Measurements from ENCODE around the gene HTR1D.
A peak's percentile ranks its signal among the peaks of the same experiment; 100 is the strongest.
"Not testable (repeated sequence)": the region's sequence is repeated elsewhere in the genome, so short reads cannot be mapped to it uniquely, and the experiment has no call there.

Gene HTR1D

GRCh38 chr1:23217421-23218115, at the start of gene HTR1D:
HTR1D (minus strand) TSS chr1:23217502; CDS start chr1:23194219, 23,283 bp downstream.
- ATAC-seq = peak; percentile 25
- Mint-ChIP-seq H3K27ac (no peak within 1 kb of the TSS), H3K4me3 (peak within 1 kb of the TSS; percentile 33), H3K27me3 (peaks cover 63% of the 10 kb centered on the region), H3K4me1 (peaks cover 4% of the 10 kb centered on the region), H3K9me3 (no peaks in the 10 kb centered on the region), H3K36me3 (ENCODE audit: low read depth) (no peaks in the 10 kb centered on the region)
- peak; percentile 6 for DNase-seq

DNA sequence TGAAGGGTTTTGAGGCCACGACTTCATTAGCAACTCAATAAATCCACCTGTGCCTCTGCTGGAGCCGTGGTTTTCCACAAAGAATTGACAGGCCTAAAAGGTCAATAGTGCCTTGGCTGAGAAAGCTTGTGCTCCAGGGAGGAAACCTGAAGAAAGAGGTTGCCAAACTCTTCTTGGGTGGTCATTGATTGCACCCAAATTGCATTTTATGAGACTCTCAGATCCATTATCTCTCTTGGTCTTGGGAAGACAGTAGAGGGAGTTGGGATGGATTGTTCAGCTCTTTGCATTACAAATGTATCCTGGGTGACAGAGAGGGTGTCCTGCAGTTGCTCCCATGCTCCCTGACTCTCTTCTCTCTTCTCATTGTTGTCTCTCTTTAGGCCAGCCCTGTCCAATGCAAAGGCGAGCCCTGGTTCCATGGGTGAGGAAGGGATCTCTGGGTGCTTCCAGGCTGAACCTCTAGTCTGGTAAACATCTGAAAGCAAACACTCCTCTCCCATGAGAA, 46.1 kb upstream of the HTR1D start:
- H3K27ac Mint-ChIP-seq = no peak overlapping the region
- no peaks in the 10 kb centered on the region for H3K4me1 Mint-ChIP-seq
- no peak overlapping the region for H3K4me3 Mint-ChIP-seq
- no peaks in the 10 kb centered on the region for H3K36me3 Mint-ChIP-seq (ENCODE audit: low read depth)
- no peaks in the 10 kb centered on the region for H3K27me3 Mint-ChIP-seq
- H3K9me3 Mint-ChIP-seq = no peaks in the 10 kb centered on the region
- ATAC-seq (no peak), DNase-seq (no peak)

DNA sequence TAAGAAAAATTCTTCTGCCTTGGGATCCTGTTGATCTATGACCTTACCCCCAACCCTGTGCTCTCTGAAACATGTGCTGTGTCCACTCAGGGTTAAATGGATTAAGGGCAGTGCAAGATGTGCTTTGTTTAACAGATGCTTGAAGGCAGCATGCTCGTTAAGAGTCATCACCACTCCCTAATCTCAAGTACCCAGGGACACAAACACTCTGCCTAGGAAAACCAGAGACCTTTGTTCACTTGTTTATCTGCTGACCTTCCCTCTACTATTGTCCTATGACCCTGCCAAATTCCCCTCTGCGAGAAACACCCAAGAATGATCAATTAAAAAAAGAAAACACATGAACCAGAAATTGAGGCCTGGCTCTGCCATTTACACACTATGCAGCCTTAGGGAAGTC, 40.8 kb upstream of the HTR1D start:
- not testable (repeated sequence) for DNase-seq; H3K4me1 Mint-ChIP-seq; H3K9me3 Mint-ChIP-seq; H3K27ac Mint-ChIP-seq; H3K27me3 Mint-ChIP-seq; H3K36me3 Mint-ChIP-seq (ENCODE audit: low read depth); H3K4me3 Mint-ChIP-seq; ATAC-seq

DNA sequence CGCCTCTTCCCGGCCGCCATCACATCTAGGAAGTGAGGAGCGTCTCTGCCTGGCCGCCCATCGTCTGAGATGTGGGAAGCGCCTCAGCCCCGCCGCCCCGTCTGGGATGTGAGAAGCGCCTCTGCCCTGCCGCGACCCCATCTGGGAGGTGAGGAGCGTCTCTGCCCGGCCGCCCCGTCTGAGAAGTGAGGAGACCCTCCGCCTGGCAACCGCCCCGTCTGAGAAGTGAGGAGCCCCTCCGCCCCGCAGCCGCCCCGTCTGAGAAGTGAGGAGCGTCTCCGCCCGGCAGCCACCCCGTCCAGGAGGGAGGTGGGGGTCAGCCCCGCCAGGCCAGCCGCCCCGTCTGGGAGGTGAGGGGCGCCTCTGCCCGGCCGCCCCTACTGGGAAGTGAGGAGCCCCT, 40.1 kb upstream of the HTR1D start:
- H3K36me3 Mint-ChIP-seq (ENCODE audit: low read depth) = not testable (repeated sequence)

GRCh38 chr1:23254584-23254983, 37.3 kb upstream of the HTR1D start:
- DNase-seq (no peak), ATAC-seq (no peak)
- Mint-ChIP-seq H3K4me3 (no peak overlapping the region), H3K27me3 (no peaks in the 10 kb centered on the region), H3K9me3 (no peaks in the 10 kb centered on the region), H3K4me1 (no peaks in the 10 kb centered on the region), H3K27ac (no peak overlapping the region), H3K36me3 (ENCODE audit: low read depth) (no peaks in the 10 kb centered on the region)

More for the DNA sequence above, 40.1 kb upstream of the HTR1D start:
- not testable (repeated sequence) for H3K9me3 Mint-ChIP-seq, H3K27ac Mint-ChIP-seq, H3K27me3 Mint-ChIP-seq, H3K4me1 Mint-ChIP-seq, DNase-seq, H3K4me3 Mint-ChIP-seq, ATAC-seq

DNA sequence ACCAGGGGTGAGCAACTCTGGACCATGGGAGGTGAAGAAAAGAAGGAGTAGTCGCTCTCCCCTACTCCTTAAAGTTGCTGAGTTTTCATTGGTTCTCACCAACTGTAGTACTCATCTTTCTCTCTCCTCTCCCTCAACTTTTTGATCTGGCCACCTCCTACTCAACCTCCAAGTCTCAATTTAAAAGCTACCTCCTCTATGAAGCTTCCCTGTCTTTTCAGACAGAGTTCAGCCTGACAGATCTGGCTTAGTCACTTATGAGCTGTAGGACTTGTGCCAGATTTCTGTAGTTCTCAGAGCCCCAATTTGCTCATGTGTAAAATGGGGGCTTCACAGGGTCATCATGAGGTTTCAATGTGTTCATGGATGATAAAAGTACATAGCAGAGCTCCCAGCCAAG, 34.5 kb upstream of the HTR1D start:
- ATAC-seq = no peak
- no peak overlapping the region for H3K27ac Mint-ChIP-seq
- H3K4me3 Mint-ChIP-seq = no peak overlapping the region
- no peaks in the 10 kb centered on the region for H3K9me3 Mint-ChIP-seq
- no peaks in the 10 kb centered on the region for H3K27me3 Mint-ChIP-seq
- no peaks in the 10 kb centered on the region for H3K4me1 Mint-ChIP-seq
- DNase-seq = no peak
- H3K36me3 Mint-ChIP-seq (ENCODE audit: low read depth) = no peaks in the 10 kb centered on the region

DNA sequence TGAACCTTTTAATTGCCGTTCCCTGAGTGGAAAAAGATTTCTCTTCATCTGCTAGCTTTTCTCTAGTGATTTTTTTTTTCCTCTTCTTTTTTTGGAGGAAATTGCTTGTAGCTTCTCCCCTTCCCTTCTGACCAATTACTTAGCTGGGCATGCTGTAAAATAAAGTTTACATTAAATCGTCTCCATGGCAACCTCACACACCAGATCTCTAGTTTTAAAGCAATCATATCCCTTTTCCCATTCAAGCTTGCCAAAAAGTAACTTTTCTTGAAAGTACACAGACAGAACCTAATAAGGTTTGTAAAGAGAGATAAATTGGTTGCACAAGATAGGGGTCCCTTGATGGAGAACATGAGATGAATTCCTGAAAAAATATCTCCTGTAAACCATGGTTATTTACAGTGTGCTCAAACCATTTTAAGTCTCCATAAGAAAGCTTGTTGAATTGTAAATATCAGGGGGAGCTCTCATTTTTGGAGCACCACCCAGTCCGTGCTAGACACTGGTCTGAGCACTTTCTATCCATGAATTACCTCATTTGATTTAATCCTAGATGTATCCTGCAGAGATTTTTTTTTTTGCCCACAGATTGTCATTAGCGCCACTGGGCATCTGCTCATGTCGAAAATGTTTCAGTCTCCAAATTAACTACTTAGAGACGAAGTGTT, 32.6 kb upstream of the HTR1D start:
- no peak overlapping the region for H3K4me3 Mint-ChIP-seq
- DNase-seq (no peak), ATAC-seq (no peak)
- H3K36me3 Mint-ChIP-seq (ENCODE audit: low read depth) = no peaks in the 10 kb centered on the region
- no peak overlapping the region for H3K27ac Mint-ChIP-seq
- H3K27me3 Mint-ChIP-seq = no peaks in the 10 kb centered on the region
- no peaks in the 10 kb centered on the region for H3K4me1 Mint-ChIP-seq
- no peaks in the 10 kb centered on the region for H3K9me3 Mint-ChIP-seq

DNA sequence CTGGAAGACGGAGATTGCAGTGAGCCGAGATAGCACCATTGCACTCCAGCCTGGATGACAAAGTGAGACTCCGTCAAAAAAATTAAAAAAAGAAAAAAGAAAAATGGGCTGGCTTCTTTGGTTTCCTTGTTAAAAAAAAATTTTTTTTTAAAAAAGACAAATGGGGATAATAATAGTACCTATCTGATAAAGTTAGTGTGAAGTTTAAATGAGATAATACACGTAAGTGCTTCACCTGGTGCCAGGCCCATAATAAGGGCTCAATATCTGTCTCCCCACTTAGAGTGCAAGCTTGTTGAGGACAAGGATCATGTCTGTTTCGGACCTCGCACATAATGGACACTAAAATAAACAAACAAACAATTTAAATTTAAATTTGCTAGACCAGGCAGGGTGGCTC, 30.0 kb upstream of the HTR1D start:
- Mint-ChIP-seq H3K27me3 (no peaks in the 10 kb centered on the region), H3K9me3 (no peaks in the 10 kb centered on the region), H3K27ac (no peak overlapping the region), H3K36me3 (ENCODE audit: low read depth) (no peaks in the 10 kb centered on the region), H3K4me3 (no peak overlapping the region), H3K4me1 (no peaks in the 10 kb centered on the region)
- no peak for DNase-seq
- no peak for ATAC-seq

DNA sequence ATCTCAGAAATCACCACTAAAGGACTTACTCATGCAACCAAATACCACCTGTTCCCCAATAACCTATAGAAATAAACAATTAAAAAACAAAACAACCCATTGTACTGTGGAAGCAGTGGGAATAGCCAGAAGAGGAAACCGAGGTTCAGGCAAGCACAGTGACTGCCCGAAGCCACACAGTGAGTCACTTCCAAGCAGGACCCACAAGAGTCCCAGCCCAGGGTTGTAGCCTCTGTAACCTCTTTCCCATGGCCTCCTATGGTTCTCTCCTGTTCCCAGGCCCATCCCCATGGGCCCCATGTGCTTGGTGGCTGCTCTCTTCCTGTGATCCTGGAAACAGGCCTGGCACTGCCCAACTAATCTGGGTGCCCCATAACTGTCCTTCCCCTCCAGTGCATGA, 29.0 kb upstream of the HTR1D start:
- Mint-ChIP-seq H3K4me3 (no peak overlapping the region), H3K4me1 (no peaks in the 10 kb centered on the region), H3K9me3 (no peaks in the 10 kb centered on the region), H3K36me3 (ENCODE audit: low read depth) (no peaks in the 10 kb centered on the region), H3K27ac (no peak overlapping the region), H3K27me3 (no peaks in the 10 kb centered on the region)
- ATAC-seq (no peak), DNase-seq (no peak)

DNA sequence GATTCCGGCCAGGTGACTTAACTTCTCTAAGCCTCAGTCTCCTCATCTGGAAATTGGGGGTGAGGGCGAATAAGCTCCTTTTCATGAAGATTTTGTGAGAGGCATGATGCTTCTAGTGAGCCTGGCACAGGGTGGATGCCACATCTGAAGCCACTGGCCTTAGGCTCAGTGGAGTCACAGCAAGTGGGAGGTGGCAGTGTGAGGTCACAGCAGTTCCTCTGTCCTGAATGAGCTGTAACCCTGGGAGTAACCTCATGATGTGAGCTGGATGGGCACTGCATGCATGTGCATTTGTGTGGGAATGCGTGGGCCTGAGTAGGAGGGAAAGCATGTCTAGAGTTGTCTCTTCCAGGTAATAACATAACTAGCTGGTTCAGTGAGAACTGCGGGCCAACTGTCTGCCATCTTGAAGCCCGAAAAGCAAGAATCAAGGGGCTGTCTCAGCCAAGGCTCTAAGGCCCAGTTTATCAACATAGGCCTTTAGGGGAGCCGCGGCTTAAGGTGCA, 27.0 kb upstream of the HTR1D start:
- ATAC-seq = no peak
- H3K36me3 Mint-ChIP-seq (ENCODE audit: low read depth) = no peaks in the 10 kb centered on the region
- no peaks in the 10 kb centered on the region for H3K9me3 Mint-ChIP-seq
- no peaks in the 10 kb centered on the region for H3K27me3 Mint-ChIP-seq
- no peak for DNase-seq
- H3K4me3 Mint-ChIP-seq = no peak overlapping the region
- no peak overlapping the region for H3K27ac Mint-ChIP-seq
- H3K4me1 Mint-ChIP-seq = no peaks in the 10 kb centered on the region

DNA sequence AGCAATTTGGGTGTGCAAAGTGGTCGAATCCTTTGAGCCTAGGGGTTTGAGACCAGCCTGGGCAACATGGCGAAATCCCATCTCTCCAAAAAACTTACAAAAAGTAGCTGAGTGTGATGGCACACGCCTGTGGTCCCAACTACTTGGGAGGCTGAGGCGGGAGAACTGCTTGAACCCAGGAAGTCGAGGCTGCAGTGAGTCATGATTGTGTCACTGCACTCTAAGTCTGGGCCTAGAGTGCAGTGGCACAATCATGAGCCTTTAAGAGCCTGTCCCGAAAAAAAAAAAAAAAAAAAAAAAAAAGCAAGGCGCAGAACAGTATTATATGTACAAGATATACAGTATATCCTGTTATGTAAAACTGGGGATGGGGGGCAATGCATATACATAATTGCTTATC, 25.1 kb upstream of the HTR1D start:
- H3K27ac Mint-ChIP-seq = no peak overlapping the region
- no peaks in the 10 kb centered on the region for H3K4me1 Mint-ChIP-seq
- H3K27me3 Mint-ChIP-seq = peaks cover 2% of the 10 kb centered on the region
- H3K36me3 Mint-ChIP-seq (ENCODE audit: low read depth) = no peaks in the 10 kb centered on the region
- no peak for DNase-seq
- ATAC-seq = no peak
- no peaks in the 10 kb centered on the region for H3K9me3 Mint-ChIP-seq
- H3K4me3 Mint-ChIP-seq = no peak overlapping the region

- Mint-ChIP-seq H3K27ac (no peak overlapping the region), H3K36me3 (ENCODE audit: low read depth) (no peaks in the 10 kb centered on the region), H3K27me3 (peaks cover 5% of the 10 kb centered on the region), H3K4me1 (no peaks in the 10 kb centered on the region), H3K4me3 (no peak overlapping the region), H3K9me3 (no peaks in the 10 kb centered on the region)
- ATAC-seq (no peak), DNase-seq (no peak)
Observed at GRCh38 chr1:23239638-23240295, 22.5 kb upstream of the HTR1D start.

DNA sequence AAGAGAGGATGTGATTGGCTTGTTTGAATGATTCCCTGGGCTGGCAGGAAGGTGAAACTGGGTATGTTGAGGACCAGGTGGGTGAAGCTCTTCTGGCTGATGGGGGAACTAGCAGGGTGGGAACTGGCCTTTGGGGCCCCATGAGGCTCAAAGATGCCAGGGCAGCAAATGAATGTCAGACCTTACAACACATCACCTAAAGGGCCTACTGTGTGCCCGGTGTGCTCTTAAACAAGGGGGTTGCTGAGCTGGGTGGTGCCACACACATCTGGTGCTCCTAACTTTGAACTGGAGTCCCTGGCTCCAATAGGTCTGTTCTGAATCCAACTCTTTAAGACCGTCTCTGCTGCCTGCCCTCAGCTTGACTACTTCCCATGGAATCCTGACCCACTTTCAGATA, 21.3 kb upstream of the HTR1D start:
- no peaks in the 10 kb centered on the region for H3K9me3 Mint-ChIP-seq
- ATAC-seq (no peak), DNase-seq (no peak)
- no peak overlapping the region for H3K4me3 Mint-ChIP-seq
- H3K36me3 Mint-ChIP-seq (ENCODE audit: low read depth) = no peaks in the 10 kb centered on the region
- no peaks in the 10 kb centered on the region for H3K4me1 Mint-ChIP-seq
- no peak overlapping the region for H3K27ac Mint-ChIP-seq
- H3K27me3 Mint-ChIP-seq = peaks cover 5% of the 10 kb centered on the region

DNA sequence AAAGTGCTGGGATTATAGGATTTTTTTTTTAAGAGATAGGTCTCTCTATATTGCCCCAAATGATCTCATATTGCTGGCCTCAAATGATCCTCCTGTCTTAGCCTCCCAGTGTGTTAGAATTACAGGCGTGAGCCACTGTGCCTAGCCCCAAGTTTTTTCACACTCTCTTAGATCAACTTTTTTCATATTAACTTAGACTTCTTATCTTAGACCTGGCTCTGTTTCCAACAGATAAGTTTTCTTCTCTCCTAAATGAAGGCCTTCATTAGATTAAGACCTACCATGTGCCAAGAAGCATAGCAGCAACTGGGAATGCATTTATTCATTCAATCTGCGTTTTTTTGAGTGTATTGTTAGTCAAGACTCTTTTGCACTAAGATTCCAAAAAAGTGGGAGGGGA, 20.2 kb upstream of the HTR1D start:
- H3K27ac Mint-ChIP-seq = no peak overlapping the region
- H3K36me3 Mint-ChIP-seq (ENCODE audit: low read depth) = no peaks in the 10 kb centered on the region
- H3K4me1 Mint-ChIP-seq = no peaks in the 10 kb centered on the region
- ATAC-seq = no peak
- no peak overlapping the region for H3K4me3 Mint-ChIP-seq
- H3K27me3 Mint-ChIP-seq = peaks cover 5% of the 10 kb centered on the region
- no peak for DNase-seq
- no peaks in the 10 kb centered on the region for H3K9me3 Mint-ChIP-seq

- H3K4me3 Mint-ChIP-seq = no peak overlapping the region
- no peaks in the 10 kb centered on the region for H3K36me3 Mint-ChIP-seq (ENCODE audit: low read depth)
- no peaks in the 10 kb centered on the region for H3K4me1 Mint-ChIP-seq
- H3K9me3 Mint-ChIP-seq = peaks cover 3% of the 10 kb centered on the region
- no peak for DNase-seq
- peaks cover 20% of the 10 kb centered on the region for H3K27me3 Mint-ChIP-seq
- ATAC-seq = no peak
- no peak overlapping the region for H3K27ac Mint-ChIP-seq
Observed at GRCh38 chr1:23227806-23228205, 10.5 kb upstream of the HTR1D start.
